Effector memory CD8-positive, alpha-beta T cell (primary cell): ENCODE data around the gene C11orf71.

Source experiments
- ATAC-seq: fragments of 150-1000 bp; cut with Tn5 transposase; replicated peaks from 2 replicates; pipeline ENCODE4 v1.10.0; 2021; ENCODE audit warnings: mild to moderate bottlenecking, moderate library complexity
- DNase-seq, 3 experiments: peaks; one replicate each; pipeline ENCODE4 v3.0.0; 2021
- H3K27ac Mint-ChIP-seq, 2 donors: one replicate each; pipeline ENCODE4 v1.8.0; 2022; ENCODE audit warnings: mild to moderate bottlenecking in 2 of 2, mixed read lengths in 2 of 2, moderate library complexity in 2 of 2
- H3K27me3 Mint-ChIP-seq, 2 donors: one replicate each; pipeline ENCODE4 v1.8.0; 2022; ENCODE audit warnings: mixed read lengths in 2 of 2
- H3K36me3 Mint-ChIP-seq: one replicate; pipeline ENCODE4 v1.8.0; 2022; ENCODE audit warnings: mild to moderate bottlenecking, moderate library complexity, mixed read lengths; ENCODE audit not compliant: insufficient read depth
- H3K4me1 Mint-ChIP-seq, 2 donors: one replicate each; pipeline ENCODE4 v1.8.0; 2022; ENCODE audit warnings: low read depth in 2 of 2, mixed read lengths in 2 of 2
- H3K4me3 Mint-ChIP-seq, 2 donors: one replicate each; pipeline ENCODE4 v1.8.0; 2022; ENCODE audit warnings: mild to moderate bottlenecking in 2 of 2, mixed read lengths in 2 of 2, moderate library complexity in 2 of 2
- H3K9me3 Mint-ChIP-seq, 2 donors: one replicate each; pipeline ENCODE4 v1.8.0; 2022; ENCODE audit warnings: mixed read lengths in 2 of 2

Gene C11orf71

DNA sequence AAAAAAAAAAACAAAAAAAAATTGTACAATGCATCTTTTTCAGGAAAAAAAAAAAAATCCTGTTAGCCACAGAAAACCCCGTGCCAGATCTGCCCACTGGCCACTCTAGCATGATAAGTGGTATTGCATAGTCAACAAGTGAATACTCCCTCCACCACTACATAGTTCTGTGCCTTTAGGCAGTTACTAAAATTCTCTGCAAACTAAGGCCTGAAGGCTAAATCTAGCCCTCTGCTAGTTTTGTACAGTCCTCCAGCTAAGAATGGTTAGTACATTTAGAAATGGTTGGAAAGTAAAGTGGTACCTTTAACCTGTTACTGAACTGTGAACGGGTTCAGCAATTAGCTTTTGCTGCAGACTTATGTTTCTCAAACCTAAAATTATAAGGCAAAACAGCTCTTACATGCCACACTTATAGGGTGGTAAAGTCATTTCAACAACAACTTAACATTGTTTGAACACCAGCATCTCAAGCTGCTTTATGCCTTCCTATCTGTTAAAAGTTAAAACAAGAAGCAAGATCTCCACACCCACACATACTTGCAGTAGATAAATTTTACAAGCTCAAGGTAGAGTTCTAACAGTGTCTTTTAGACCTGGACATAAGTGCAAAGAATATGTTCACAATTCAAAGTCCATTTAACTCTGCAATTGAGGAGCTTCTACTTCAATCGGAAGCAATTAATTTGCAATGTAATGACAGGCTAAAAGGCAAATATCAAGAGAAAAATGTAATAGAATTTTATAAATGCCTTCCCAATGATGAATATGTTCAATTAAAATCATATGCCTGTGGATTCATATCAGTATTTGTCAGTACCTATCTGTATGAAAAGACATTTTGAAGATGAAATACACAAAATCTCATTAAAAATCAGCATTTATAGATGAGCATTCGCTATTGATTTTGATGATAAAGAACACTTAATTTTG lies 7.3 kb downstream of the C11orf71 start:
- DNase-seq (no peak), ATAC-seq (no peak)
- Mint-ChIP-seq H3K36me3 (peaks cover 5% of the 10 kb centered on the region), H3K27me3 (no peaks in the 10 kb centered on the region), H3K4me3 (no peak overlapping the region), H3K4me1 (peaks cover 0 to 4% of the 10 kb centered on the region in 2 donors), H3K27ac (no peak overlapping the region), H3K9me3 (no peaks in the 10 kb centered on the region)

DNA sequence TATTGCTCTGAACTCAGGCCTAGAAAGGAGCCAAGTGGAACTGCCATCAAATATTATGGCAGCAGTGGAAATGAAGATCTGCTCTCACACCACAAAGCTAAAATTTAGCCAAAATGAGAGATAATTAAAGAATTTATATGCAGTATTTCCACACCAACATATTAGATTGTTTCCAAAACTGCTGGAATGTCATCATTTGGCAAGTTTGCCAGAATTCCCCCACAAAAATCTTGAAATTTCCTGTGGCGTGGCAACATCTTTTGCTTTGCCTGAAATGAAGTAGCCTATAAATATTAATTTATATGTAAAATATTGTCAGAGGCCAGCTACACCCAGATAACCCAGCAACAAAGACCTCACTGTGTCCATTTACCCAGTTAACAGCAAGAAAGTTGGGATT lies 13.8 kb downstream of the C11orf71 start:
- no peak for ATAC-seq
- peaks cover 22 to 27% of the 10 kb centered on the region in 2 donors for H3K27me3 Mint-ChIP-seq
- no peak overlapping the region for H3K27ac Mint-ChIP-seq
- DNase-seq: no peak
- no peaks in the 10 kb centered on the region for H3K9me3 Mint-ChIP-seq
- no peaks in the 10 kb centered on the region for H3K36me3 Mint-ChIP-seq
- H3K4me1 Mint-ChIP-seq: no peaks in the 10 kb centered on the region
- no peak overlapping the region for H3K4me3 Mint-ChIP-seq

DNA sequence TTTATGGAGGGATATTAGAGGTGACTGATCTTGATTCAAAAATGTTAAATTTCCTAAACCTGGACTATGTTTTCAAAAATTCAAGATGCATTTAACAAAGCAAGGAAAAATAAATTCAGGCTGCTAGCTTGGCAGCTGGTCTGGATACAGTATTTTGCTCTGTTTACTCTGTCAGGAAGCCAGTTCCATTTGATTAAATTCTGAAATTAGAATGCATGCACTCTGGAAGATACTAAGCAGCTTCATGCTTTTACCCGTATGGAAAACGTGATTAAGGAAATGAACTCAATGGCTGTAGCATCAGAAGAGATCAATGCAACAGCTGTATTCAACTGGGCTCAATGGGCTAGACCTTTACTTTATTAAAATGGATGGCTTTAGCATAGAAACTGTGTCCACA lies 14.2 kb downstream of the C11orf71 start:
- peaks cover 22 to 27% of the 10 kb centered on the region in 2 donors for H3K27me3 Mint-ChIP-seq
- DNase-seq (no peak), ATAC-seq (no peak)
- H3K4me1 Mint-ChIP-seq: no peaks in the 10 kb centered on the region
- H3K4me3 Mint-ChIP-seq: no peak overlapping the region
- no peaks in the 10 kb centered on the region for H3K9me3 Mint-ChIP-seq
- H3K36me3 Mint-ChIP-seq: no peaks in the 10 kb centered on the region
- H3K27ac Mint-ChIP-seq: no peak overlapping the region

GRCh38 chr11:114384487-114384886 lies 15.8 kb downstream of the C11orf71 start:
- no peaks in the 10 kb centered on the region for H3K9me3 Mint-ChIP-seq
- H3K4me1 Mint-ChIP-seq: peaks cover 0 to 3% of the 10 kb centered on the region in 2 donors
- no peak overlapping the region for H3K4me3 Mint-ChIP-seq
- no peaks in the 10 kb centered on the region for H3K36me3 Mint-ChIP-seq
- ATAC-seq (no peak), DNase-seq (no peak)
- peaks cover 34 to 37% of the 10 kb centered on the region in 2 donors for H3K27me3 Mint-ChIP-seq
- no peak overlapping the region for H3K27ac Mint-ChIP-seq

DNA sequence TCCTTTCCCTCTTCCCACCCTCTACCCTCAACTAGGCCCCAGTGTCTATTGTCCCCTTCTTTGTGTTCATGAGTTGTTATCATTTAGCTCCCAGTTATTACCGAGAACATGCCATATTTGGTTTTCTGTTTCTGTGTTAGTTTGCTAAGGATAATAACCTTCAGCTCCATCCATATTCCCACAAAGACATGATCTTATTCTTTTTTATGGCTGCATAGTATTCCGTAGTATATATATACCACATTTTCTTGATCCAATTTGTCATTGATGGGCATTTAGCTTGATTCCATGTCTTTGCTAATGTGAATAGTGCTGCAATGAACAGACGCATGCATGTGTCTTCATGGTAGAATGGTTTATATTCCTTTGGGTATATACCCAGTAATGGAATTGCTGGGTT lies 17.8 kb downstream of the C11orf71 start:
- H3K9me3 Mint-ChIP-seq: no peaks in the 10 kb centered on the region
- no peak overlapping the region for H3K4me3 Mint-ChIP-seq
- H3K27ac Mint-ChIP-seq: no peak overlapping the region
- ATAC-seq (no peak), DNase-seq (no peak)
- H3K27me3 Mint-ChIP-seq: peaks cover 46 to 57% of the 10 kb centered on the region in 2 donors
- no peaks in the 10 kb centered on the region for H3K36me3 Mint-ChIP-seq
- H3K4me1 Mint-ChIP-seq: peaks cover 0 to 3% of the 10 kb centered on the region in 2 donors

DNA sequence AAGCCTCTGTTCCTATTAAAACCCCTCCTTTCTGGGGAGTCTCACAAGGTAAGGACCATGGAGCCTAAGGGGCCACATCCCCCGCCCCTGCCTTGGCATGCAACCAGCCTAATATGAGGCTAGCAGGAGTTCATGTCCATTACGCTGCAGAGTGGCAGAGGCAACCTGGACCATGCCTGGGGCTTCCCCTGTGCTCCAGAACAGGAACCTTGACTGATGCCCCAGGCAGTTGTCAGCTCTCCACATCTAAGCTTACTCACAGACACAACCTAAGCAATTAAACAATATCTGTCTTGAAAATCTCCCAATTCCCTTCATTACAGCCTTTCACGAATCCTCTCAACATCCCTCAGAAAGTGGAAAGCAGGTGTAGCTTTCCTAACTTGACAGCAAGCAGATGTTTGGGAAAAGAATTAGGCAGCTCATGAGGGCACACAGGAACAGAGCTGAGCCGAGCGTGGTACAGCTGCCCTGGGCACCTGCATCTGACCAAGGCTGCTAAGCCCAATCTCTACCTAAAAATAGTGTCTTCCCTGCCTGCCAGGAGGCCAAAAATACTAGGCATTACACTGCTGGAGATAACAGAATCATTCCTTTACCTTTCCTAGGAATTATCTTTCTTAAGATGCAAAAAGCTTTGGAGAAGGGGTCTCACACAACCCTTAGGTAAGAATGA lies 20.8 kb downstream of the C11orf71 start:
- H3K36me3 Mint-ChIP-seq: no peaks in the 10 kb centered on the region
- no peak overlapping the region for H3K4me3 Mint-ChIP-seq
- DNase-seq: no peak
- no peak for ATAC-seq
- no peaks in the 10 kb centered on the region for H3K9me3 Mint-ChIP-seq
- peaks cover 68 to 74% of the 10 kb centered on the region in 2 donors for H3K27me3 Mint-ChIP-seq
- H3K4me1 Mint-ChIP-seq: peaks cover 0 to 3% of the 10 kb centered on the region in 2 donors
- H3K27ac Mint-ChIP-seq: no peak overlapping the region

DNA sequence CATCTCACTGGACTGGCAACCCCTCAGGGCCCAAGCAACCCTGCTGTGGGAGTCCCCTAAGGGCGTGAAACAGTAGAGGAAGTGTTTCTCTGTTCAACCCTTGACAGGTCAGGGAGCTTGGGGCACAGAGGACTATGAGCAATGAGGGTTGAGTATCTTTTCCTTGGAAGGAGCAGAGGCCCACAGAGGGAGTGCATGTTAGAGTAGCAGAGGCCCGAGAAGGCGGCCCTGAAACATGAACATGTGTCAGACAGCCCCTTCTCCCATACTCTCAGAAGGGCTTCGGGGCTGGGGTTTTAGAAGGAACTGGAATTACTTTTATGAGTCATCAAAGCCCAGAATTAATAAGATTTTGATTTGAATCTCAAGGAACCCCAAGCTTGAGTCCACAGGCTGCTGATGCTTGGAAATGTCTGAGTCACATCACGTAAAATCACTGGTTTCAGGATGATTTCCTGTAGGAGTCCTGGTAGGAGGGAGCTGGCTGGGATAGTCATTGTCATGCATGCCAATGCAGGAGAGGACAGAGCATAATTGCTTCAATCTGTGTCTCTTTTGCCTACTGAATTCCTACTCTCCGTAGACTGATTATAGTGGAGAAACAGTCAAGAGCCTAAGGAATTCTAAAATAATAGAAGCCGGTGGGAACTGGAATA lies 22.6 kb downstream of the C11orf71 start:
- ATAC-seq (no peak), DNase-seq (no peak)
- Mint-ChIP-seq H3K4me1 (peaks cover 0 to 3% of the 10 kb centered on the region in 2 donors), H3K36me3 (no peaks in the 10 kb centered on the region), H3K27me3 (peaks cover 57 to 75% of the 10 kb centered on the region in 2 donors), H3K4me3 (no peak overlapping the region), H3K27ac (no peak overlapping the region), H3K9me3 (no peaks in the 10 kb centered on the region)

- peaks cover 45 to 89% of the 10 kb centered on the region in 2 donors for H3K27me3 Mint-ChIP-seq
Observed at GRCh38 chr11:114375052-114375451, 25.3 kb downstream of the C11orf71 start.

GRCh38 chr11:114368918-114369680 lies 31.2 kb downstream of the C11orf71 start:
- Mint-ChIP-seq H3K4me3 (no peak overlapping the region), H3K27ac (no peak overlapping the region), H3K27me3 (peaks cover 31 to 73% of the 10 kb centered on the region in 2 donors), H3K9me3 (no peaks in the 10 kb centered on the region), H3K36me3 (peaks cover 2% of the 10 kb centered on the region), H3K4me1 (no peaks in the 10 kb centered on the region)
- DNase-seq (no peak), ATAC-seq (no peak)

More at GRCh38 chr11:114375052-114375451, 25.3 kb downstream of the C11orf71 start:
- H3K4me3 Mint-ChIP-seq: no peak overlapping the region
- DNase-seq (no peak), ATAC-seq (no peak)
- H3K27ac Mint-ChIP-seq: no peak overlapping the region
- no peaks in the 10 kb centered on the region for H3K9me3 Mint-ChIP-seq
- H3K36me3 Mint-ChIP-seq: peaks cover 2% of the 10 kb centered on the region
- no peaks in the 10 kb centered on the region for H3K4me1 Mint-ChIP-seq

DNA sequence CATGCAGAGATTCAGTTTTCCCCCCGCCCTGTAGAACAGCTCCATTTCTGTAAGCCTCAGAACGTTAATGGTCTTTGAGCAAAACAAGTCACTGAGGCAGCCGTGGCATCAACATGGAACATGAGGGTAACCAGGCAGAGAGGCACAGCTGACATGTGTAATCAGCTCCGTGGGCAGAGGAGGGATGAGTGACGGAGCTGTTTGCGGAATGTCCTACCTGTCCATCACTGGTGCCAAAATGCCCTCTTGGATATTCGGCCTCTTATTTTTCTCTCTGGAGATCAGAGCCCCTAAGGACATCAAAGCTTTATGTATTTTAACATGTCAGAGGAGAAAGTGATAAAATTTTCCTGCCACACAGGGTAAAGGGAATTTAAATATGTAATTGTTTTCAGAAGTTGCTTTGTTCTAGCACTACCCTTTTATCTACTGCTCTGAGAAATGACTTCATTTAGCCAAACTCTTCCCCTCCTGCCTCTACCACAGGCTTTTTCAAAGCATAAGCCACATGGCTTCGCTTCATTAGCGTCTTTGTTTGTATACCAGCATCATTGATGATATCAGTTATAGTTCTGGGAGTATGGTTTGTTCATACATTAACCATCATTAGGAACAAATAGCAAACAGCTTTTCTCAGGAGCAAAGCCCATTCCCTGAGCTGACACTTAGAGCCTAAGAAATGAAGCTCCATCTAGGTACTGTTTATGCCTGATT lies 32.9 kb downstream of the C11orf71 start:
- Mint-ChIP-seq H3K36me3 (peaks cover under 1% of the 10 kb centered on the region), H3K27me3 (peaks cover 45 to 77% of the 10 kb centered on the region in 2 donors), H3K4me3 (no peak overlapping the region), H3K9me3 (no peaks in the 10 kb centered on the region), H3K4me1 (no peaks in the 10 kb centered on the region), H3K27ac (no peak overlapping the region)
- ATAC-seq (no peak), DNase-seq (no peak)

DNA sequence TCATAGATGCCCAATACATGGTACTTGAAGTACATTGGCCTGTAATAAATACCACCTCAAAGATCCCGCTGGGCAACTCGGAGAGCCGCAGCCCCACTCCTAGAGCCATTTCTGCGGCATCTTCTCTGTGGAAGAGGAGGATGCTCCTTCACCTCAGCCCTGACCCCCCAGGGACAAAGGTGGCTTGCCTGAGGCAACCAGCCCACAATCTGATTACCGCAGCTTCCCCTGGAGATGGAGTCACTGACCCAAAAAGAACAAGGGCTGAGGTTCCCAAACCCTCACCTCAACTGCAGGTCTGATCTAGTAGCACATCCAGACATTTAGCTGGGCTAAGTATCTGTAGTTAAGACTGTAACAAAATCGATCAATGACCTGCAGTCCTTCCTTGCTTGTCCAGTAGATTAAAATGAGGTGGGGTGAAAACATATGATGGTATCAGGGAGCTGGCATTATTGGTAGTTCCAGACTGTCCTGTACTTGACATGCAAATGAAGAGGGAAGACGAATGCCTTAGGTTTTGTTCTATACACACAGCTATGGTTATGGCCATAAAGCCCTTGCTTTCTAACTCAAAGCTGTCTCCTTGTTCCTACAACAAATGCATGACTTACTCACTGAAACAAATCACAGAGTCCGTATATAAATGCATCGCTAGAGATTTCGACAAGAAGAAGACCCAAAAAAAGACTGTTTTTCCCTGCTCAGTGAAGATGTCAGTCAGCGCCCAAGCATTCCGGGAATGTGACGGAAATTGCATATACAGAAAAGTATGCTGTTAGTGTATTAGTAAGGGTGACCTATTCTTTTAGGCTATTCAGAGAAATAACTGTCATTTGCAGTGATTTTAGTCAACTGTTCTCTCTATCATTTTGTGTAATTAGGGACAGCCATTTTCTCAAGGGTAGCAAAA lies 33.7 kb downstream of the C11orf71 start:
- Mint-ChIP-seq H3K27ac (no peak overlapping the region), H3K9me3 (no peaks in the 10 kb centered on the region), H3K4me1 (no peaks in the 10 kb centered on the region), H3K36me3 (no peaks in the 10 kb centered on the region), H3K27me3 (peaks cover 45 to 69% of the 10 kb centered on the region in 2 donors), H3K4me3 (no peak overlapping the region)
- no peak for DNase-seq
- ATAC-seq: no peak

DNA sequence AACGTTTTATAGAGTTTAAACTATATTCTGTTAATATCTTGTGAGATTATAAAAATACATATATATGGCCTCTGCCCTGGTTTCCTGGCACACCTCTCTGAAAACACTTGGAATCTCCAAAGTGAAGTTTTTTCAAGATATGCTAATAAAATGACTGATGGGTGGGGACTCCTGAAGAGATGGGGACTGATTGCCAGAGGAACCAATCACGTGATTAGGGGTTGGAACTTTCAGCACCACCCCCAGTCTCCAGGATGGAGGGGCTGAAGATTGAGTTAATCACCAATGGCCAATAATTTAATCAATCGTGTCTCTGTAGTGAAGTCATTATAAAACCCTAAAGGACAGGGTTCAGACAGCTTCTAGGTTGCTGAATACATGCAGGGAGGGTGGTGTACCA lies 37.4 kb downstream of the C11orf71 start:
- DNase-seq (no peak), ATAC-seq (no peak)
- Mint-ChIP-seq H3K27ac (no peak overlapping the region), H3K4me3 (no peak overlapping the region), H3K27me3 (peaks cover 66 to 69% of the 10 kb centered on the region in 2 donors), H3K9me3 (no peaks in the 10 kb centered on the region), H3K36me3 (no peaks in the 10 kb centered on the region), H3K4me1 (no peaks in the 10 kb centered on the region)
